ENCODE data around the gene KNCN.

The KNCN gene

DNA sequence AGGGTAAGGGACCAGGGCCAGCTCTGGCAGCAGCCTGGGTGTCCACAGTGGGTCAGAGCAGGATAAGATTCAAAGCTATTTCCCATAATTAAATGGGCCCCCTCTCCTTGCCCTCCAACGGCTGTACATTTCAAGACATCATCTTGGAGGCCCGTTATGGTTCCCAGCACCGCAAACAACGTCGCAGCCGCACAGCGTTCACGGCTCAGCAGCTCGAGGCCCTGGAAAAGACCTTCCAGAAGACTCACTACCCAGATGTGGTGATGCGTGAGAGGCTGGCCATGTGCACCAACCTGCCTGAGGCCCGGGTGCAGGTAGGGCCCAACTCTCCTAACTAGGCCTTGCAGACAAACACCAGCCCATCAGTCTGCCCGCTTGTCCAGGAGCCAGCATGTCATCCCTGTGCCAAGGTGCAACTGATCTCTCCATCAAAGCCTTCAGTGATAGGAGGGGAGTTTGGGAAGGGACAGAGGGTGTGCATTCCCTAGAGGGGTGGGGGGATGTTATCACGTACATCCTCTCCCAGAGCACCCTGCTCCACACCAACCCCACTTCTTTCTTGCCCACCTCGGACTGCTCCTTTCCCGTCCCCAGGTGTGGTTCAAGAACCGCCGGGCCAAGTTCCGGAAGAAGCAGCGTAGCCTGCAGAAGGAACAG lies 41.0 kb downstream of the KNCN start:
- TF ChIP-seq TAF1 (IDR thresholded peaks at IDR 0.05; ENCODE audit: borderline replicate concordance, low read depth, low read length), result no peak
- no peak for TF ChIP-seq POLR2A (IDR thresholded peaks at IDR 0.05; ENCODE audit: low read depth, low read length)
- no peak for TF ChIP-seq POLR2AphosphoS5 (IDR thresholded peaks at IDR 0.05; ENCODE audit: low read depth, low read length)
- no peak for FAIRE-seq
- DNase-seq (ENCODE audit: insufficient read length), result no peak

DNA sequence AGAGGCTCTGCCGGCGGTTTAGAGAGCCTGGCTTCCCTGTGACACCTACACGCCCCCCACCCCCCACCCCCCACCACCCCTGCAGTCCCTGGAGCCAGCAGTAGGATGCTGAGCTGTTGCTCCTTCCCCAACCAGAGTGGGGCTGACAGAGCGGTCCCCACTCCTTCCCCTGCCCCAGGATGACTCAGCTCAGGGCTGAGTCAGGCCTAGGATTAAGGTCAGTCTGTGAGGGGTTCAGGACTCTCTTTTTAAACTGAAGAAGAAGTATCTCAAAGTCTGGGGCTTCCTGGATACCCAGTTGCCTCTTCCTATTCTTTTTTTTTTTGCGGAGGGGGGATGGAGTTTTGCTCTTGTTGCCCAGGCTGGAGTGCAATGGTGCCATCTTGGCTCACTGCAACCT lies 42.7 kb downstream of the KNCN start:
- no peak for DNase-seq (ENCODE audit: insufficient read length)
- TF ChIP-seq POLR2A (IDR thresholded peaks at IDR 0.05; ENCODE audit: low read depth, low read length), result no peak
- no peak for TF ChIP-seq TAF1 (IDR thresholded peaks at IDR 0.05; ENCODE audit: borderline replicate concordance, low read depth, low read length)
- no peak for TF ChIP-seq POLR2AphosphoS5 (IDR thresholded peaks at IDR 0.05; ENCODE audit: low read depth, low read length)
- FAIRE-seq, result no peak

DNA sequence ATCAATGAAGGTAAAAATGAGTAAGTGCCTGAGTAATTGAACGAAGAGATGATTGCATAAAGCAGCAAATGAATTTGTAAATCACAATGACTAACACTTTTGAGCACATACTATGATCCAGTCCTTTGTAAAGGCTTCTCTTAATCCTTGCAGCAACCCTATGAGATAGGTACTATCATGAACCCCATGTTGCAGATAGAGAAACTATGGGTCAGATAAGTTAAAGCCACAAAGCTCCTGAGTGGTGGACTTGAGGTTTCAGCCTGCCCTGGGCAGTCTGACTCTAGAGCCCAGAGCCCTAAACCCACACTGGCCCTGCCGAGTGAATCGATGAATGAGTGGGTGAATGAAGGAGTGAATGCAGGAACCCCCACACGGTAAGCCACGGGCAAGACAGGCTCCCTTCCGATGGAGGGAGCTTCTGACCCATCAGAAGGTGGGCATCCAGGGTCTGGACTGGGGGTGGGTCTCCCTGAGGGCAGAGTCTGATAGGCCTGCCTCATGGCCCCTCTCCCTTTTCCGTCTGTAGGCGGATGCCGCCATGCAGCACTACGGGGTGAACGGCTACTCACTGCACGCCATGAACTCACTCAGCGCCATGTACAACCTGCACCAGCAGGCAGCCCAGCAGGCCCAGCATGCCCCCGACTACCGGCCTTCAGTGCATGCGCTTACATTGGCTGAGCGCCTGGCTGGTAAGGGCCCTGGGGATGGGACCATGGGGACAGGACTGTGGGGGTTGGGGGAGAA lies 44.8 kb downstream of the KNCN start:
- FAIRE-seq (no peak), DNase-seq (ENCODE audit: insufficient read length) (no peak)
- TF ChIP-seq POLR2A (IDR thresholded peaks at IDR 0.05; ENCODE audit: low read depth, low read length), result no peak
- no peak for TF ChIP-seq POLR2AphosphoS5 (IDR thresholded peaks at IDR 0.05; ENCODE audit: low read depth, low read length)
- TF ChIP-seq TAF1 (IDR thresholded peaks at IDR 0.05; ENCODE audit: borderline replicate concordance, low read depth, low read length), result no peak

DNA sequence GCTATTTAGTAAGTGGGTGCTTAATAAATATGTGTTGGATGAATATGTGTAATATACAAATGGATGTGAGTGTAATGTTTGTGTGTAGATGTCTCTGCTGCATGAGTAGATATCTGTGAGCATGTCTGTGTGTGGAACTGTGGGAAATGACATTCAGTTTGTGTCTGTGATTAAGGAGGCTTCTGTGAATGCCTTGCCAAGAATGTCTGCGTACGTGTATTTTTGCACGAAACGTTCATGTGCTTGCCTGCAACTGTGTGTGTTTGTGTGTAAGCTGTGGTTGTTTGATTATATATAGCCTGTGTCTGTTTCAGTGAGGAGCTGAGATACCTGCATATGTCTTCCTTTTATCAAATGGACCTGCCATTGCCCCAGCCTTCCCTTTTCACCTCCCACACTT lies 48.0 kb downstream of the KNCN start:
- FAIRE-seq (no peak), DNase-seq (ENCODE audit: insufficient read length) (no peak)
- TF ChIP-seq POLR2A (IDR thresholded peaks at IDR 0.05; ENCODE audit: low read depth, low read length) (no peak), TAF1 (IDR thresholded peaks at IDR 0.05; ENCODE audit: borderline replicate concordance, low read depth, low read length) (no peak), POLR2AphosphoS5 (IDR thresholded peaks at IDR 0.05; ENCODE audit: low read depth, low read length) (no peak)

DNA sequence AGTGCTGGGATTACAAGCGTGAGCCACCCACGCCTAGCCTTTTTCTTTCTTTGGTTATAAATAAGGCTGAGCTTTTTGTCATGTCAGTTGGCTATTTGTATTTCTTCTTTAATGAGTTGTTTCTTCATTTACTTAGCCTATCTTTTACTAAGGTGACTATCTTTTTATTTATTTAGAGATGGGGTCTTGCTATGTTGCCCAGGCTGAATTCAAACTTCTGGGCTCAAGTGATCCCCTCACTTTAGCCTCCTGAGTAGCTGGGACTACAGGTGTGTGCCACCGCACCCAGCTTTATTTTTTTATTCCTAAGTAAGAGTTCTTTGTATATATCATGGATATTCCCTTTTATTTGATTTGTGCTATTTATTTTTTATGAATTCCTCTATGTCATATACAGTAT lies 49.9 kb downstream of the KNCN start:
- DNase-seq (ENCODE audit: insufficient read length) (no peak), FAIRE-seq (no peak)
- TF ChIP-seq POLR2AphosphoS5 (IDR thresholded peaks at IDR 0.05; ENCODE audit: low read depth, low read length) (no peak), POLR2A (IDR thresholded peaks at IDR 0.05; ENCODE audit: low read depth, low read length) (no peak), TAF1 (IDR thresholded peaks at IDR 0.05; ENCODE audit: borderline replicate concordance, low read depth, low read length) (no peak)

DNA sequence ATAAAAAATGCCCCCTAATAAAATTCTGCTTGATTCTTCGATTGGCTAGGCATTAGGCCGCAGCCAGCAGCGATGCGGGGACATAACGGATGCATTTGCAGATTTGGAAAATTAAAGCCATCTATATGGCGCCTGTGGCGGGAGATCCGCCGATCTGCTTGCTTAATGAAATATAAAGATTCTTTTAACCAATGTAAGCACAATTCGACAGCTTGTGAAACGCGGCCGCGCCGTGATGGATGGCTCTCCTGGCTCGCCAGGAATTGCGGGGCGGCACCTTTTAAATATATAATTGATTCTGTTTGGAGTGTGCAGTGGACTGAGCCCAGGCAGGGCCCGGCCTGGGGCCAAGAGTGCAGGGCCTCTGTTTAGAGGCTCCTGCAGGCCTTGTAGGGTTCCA lies 53.8 kb downstream of the KNCN start:
- no peak for FAIRE-seq
- TF ChIP-seq POLR2A (IDR thresholded peaks at IDR 0.05; ENCODE audit: low read depth, low read length), result no peak
- TF ChIP-seq TAF1 (IDR thresholded peaks at IDR 0.05; ENCODE audit: borderline replicate concordance, low read depth, low read length), result no peak
- TF ChIP-seq POLR2AphosphoS5 (IDR thresholded peaks at IDR 0.05; ENCODE audit: low read depth, low read length), result no peak
- no peak for DNase-seq (ENCODE audit: insufficient read length)

DNA sequence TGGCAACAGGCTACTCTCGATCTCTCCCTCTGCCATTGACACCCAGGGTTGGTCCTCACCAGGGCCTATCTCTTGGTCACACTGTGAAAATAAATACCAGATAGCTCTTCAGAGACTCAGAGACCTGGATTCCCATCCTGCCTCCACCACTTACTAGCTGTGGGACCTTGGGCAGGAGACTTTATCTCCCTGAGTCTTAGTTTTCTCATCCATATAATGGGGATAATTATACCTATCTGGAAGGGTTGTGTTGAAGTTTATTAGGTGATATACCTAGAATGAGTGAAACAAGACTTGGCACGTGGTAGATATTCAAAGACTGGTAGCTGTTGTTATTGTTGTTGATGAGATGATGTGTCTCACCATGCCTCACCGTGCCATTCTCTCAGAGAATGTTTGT lies 54.4 kb downstream of the KNCN start:
- DNase-seq (ENCODE audit: insufficient read length), result no peak
- TF ChIP-seq POLR2A (IDR thresholded peaks at IDR 0.05; ENCODE audit: low read depth, low read length) (no peak), POLR2AphosphoS5 (IDR thresholded peaks at IDR 0.05; ENCODE audit: low read depth, low read length) (no peak), TAF1 (IDR thresholded peaks at IDR 0.05; ENCODE audit: borderline replicate concordance, low read depth, low read length) (no peak)
- no peak for FAIRE-seq

DNA sequence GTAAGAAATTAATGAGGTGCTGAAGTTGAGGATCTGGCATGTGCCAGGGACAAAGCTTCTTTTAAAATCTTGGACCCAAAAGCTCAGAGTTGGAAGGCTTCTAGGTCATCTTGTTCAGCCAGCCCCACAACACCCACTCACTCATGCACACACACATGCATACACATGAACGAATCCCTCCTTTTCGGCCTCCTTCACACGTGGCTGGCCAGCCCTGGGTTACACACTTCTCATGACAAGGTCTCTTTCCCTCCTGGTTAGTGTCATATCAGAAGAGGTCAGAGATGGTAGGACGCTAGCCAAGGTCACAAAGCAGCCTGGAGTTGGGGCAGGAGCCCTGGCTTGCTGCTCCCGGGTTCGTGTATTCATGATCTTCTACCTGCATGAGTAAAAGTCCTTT lies 54.9 kb downstream of the KNCN start:
- TF ChIP-seq TAF1 (IDR thresholded peaks at IDR 0.05; ENCODE audit: borderline replicate concordance, low read depth, low read length), result no peak
- TF ChIP-seq POLR2A (IDR thresholded peaks at IDR 0.05; ENCODE audit: low read depth, low read length), result no peak
- no peak for TF ChIP-seq POLR2AphosphoS5 (IDR thresholded peaks at IDR 0.05; ENCODE audit: low read depth, low read length)
- no peak for FAIRE-seq
- DNase-seq (ENCODE audit: insufficient read length), result no peak

DNA sequence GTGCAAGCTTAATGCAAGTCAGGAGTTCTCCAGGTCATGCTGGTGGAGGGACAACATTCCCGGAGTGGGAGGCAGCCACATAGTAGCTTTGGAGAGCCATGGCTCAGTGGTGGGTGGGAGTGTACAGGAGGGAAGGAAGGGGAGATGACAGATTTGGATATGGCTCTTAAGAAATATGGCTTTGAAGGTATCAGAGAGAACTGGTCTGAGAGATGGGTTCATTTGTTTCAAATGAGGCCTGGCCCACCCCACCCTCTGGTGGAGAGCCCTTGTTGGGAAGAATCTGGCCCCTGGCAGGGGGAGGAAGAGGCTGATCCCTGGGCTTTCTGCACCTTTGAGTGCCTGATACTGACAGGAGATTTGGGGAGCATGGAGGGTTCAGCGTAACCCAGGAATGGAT lies 55.7 kb downstream of the KNCN start:
- TF ChIP-seq POLR2A (IDR thresholded peaks at IDR 0.05; ENCODE audit: low read depth, low read length) (no peak), TAF1 (IDR thresholded peaks at IDR 0.05; ENCODE audit: borderline replicate concordance, low read depth, low read length) (no peak), POLR2AphosphoS5 (IDR thresholded peaks at IDR 0.05; ENCODE audit: low read depth, low read length) (no peak)
- FAIRE-seq (no peak), DNase-seq (ENCODE audit: insufficient read length) (no peak)

Data from GM12892 (cell line).